MCF 10A (cell line): Measurements from ENCODE around the gene TEN1. TPM values are rescaled to one million over a fixed set of nuclear protein-coding genes. Genes with fewer than 3 reads are reported as not detected.

ENCODE experiments used
- BruUV-seq: library from RNA; stranded (reverse); fragments of 400-500 nt; replicated peaks from 2 replicates; lab custom pipeline; 2021; lab: Mats Ljungman, UMichigan
- CTCF ChIA-PET: fragments of 300-600 bp; sonication (Branson Sonifier 250); formaldehyde crosslinking; extraction: SDS; loops from one replicate; lab custom pipeline; 2021; ENCODE audit warnings: antibody characterized with exemption, inconsistent platforms; lab: Yijun Ruan, JAX
- POLR2A ChIA-PET: fragments of 300-600, 350-650 bp; sonication (Branson Sonifier 250); formaldehyde crosslinking; extraction: SDS; loops from one replicate; lab custom pipeline; 2020; ENCODE audit warnings: antibody characterized with exemption, inconsistent platforms; lab: Yijun Ruan, JAX
- DNase-seq: peaks from one replicate; pipeline ENCODE4 v3.0.0-alpha.2; 2018; ENCODE audit not compliant: unreplicated experiment
- H3K27ac Mint-ChIP-seq: one replicate; pipeline ENCODE4 v1.8.0; 2022; ENCODE audit warnings: mild to moderate bottlenecking, low read depth, mixed read lengths; ENCODE audit not compliant: unreplicated experiment
- H3K27me3 Mint-ChIP-seq: one replicate; pipeline ENCODE4 v1.8.0; 2022; ENCODE audit warnings: mixed read lengths; ENCODE audit not compliant: insufficient read depth, unreplicated experiment
- H3K36me3 Mint-ChIP-seq: one replicate; pipeline ENCODE4 v1.8.0; 2022; ENCODE audit warnings: mild to moderate bottlenecking, moderate library complexity, mixed read lengths; ENCODE audit not compliant: insufficient read depth, unreplicated experiment
- H3K4me1 Mint-ChIP-seq: one replicate; pipeline ENCODE4 v1.8.0; 2022; ENCODE audit warnings: mixed read lengths; ENCODE audit not compliant: insufficient read depth, unreplicated experiment
- H3K4me3 Mint-ChIP-seq: one replicate; pipeline ENCODE4 v1.8.0; 2022; ENCODE audit warnings: mild to moderate bottlenecking, moderate library complexity, mixed read lengths; ENCODE audit not compliant: unreplicated experiment
- H3K9me3 Mint-ChIP-seq: one replicate; pipeline ENCODE4 v1.8.0; 2022; ENCODE audit warnings: mixed read lengths; ENCODE audit not compliant: unreplicated experiment
- intact Hi-C: fragments of 100-400 bp; cut with micrococcal nuclease; formaldehyde crosslinking; loops from 2 replicates; pipeline ENCODE4 v1.14.1; 2022
- total RNA-seq: library from RNA; stranded (reverse); gene quantifications from 2 replicates; pipeline ENCODE4 v1.2.3, GENCODE V29; 2022
- TF ChIP-seq, protein P1 (sequence below): fragments of 200-600 bp; IDR thresholded peaks from one replicate; pipeline ENCODE4 v1.8.0; 2022; ENCODE audit warnings: antibody characterized with exemption, mild to moderate bottlenecking; ENCODE audit not compliant: unreplicated experiment

Gene TEN1
- total RNA-seq, 1 experiment from 2014 or later: 15.4 TPM

DNA sequence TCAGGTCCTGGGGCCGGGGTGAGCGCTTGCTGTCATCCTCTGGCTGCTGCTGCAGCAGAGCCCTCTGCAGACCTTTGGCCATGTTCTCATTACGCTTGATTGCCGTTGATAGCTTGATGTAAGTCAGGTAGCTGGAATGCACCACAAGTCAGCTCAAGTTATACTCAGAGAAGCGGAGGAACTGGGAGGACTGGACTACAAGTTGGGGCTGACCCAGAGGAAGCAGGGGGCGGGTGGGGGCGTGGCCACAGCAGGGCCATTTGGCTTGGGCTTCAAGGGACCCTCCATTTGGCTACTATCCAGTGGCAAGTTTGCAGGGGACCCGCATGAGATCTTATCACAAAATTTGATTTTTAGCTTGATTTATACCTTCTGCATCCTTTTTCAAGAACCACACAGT lies 67.0 kb downstream of the TEN1 start:
- peaks cover 93% of the 10 kb centered on the region for H3K36me3 Mint-ChIP-seq
- POLR2A ChIA-PET: interaction anchor here (0.5 to 0.9 kb wide), 3 partner anchors 11 to 67 kb away, joined by 3 read pairs; partner anchors contain the start of genes ACOX1 and TEN1

DNA sequence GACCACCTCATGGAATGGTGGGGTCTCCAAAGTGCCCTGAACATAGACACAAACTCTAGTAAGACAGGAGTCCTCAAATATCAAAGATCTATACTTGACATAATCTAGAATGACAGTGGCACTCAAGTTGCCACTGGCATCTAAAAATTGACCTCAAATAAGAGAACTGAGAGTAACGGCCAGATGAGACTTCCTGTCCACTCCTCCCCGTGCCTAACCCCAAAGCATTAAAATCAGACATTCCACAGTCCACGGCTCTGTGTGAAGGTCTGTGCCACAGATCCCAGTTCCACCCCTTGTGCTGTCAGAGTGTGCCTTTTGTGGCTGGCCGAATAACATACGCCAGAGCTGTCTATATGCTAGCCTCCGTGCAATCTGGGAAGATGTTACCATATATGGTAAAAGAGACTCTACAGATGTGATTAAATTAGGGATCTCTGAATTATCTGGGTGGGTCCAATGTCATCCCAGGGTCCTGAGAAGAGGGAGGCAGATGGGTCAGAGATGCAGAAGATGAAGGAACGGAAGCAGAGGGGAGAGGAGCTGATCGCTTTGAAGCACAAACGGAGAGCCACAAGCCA lies 69.1 kb downstream of the TEN1 start:
- DNase-seq: no peak
- Mint-ChIP-seq H3K27ac (no peak overlapping the region), H3K27me3 (no peaks in the 10 kb centered on the region), H3K9me3 (no peaks in the 10 kb centered on the region), H3K4me1 (no peaks in the 10 kb centered on the region), H3K36me3 (peaks cover 89% of the 10 kb centered on the region), H3K4me3 (no peak overlapping the region)
- CTCF ChIA-PET: interaction anchor here (1.1 kb wide), 1 partner anchor 15 kb away, joined by 5 read pairs; no protein-coding TSS in a partner anchor
- TF ChIP-seq, protein P1, sequence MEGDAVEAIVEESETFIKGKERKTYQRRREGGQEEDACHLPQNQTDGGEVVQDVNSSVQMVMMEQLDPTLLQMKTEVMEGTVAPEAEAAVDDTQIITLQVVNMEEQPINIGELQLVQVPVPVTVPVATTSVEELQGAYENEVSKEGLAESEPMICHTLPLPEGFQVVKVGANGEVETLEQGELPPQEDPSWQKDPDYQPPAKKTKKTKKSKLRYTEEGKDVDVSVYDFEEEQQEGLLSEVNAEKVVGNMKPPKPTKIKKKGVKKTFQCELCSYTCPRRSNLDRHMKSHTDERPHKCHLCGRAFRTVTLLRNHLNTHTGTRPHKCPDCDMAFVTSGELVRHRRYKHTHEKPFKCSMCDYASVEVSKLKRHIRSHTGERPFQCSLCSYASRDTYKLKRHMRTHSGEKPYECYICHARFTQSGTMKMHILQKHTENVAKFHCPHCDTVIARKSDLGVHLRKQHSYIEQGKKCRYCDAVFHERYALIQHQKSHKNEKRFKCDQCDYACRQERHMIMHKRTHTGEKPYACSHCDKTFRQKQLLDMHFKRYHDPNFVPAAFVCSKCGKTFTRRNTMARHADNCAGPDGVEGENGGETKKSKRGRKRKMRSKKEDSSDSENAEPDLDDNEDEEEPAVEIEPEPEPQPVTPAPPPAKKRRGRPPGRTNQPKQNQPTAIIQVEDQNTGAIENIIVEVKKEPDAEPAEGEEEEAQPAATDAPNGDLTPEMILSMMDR: no peak
- no TSS peak for BruUV-seq
- intact Hi-C loops: no loop called here
- POLR2A ChIA-PET: no interaction called here

More for the DNA sequence above, 67.0 kb downstream of the TEN1 start:
- CTCF ChIA-PET: interaction anchor here (0.7 to 1.8 kb wide), 2 partner anchors 10 to 40 kb away, joined by 3 to 4 read pairs; no protein-coding TSS in a partner anchor
- no TSS peak for BruUV-seq
- Mint-ChIP-seq H3K4me1 (no peaks in the 10 kb centered on the region), H3K27me3 (no peaks in the 10 kb centered on the region), H3K4me3 (no peak overlapping the region), H3K27ac (no peak overlapping the region), H3K9me3 (no peaks in the 10 kb centered on the region)
- intact Hi-C loops: no loop called here
- TF ChIP-seq, protein P1: no peak
- DNase-seq: no peak

DNA sequence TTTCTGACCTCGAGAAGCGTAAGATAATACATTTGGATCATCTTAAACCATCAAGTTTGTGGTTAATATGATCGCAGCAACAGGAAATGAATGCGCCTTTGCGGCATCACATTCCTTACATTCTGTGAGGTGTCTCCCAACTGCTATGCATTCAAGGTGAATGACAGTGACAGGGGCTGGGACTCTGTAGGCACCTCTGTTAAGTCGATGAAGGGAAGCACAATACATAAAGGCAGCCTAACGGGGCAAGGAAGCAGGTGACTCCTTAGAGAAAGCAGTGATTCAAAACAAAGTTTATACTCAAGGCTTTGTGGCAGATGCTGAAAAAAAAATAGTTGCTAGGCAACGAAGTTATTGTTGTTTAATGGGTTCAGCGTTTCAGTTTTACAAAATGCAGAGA lies 69.7 kb downstream of the TEN1 start:
- TF ChIP-seq, protein P1: no peak
- ChIA-PET POLR2A (interaction anchor here (1.1 kb wide), 1 partner anchor 9 kb away, joined by 4 read pairs; no protein-coding TSS in a partner anchor), CTCF (interaction anchor here (0.5 kb wide), 1 partner anchor 49 kb away, joined by 3 read pairs; no protein-coding TSS in a partner anchor)
- BruUV-seq: no TSS peak
- no peak overlapping the region for H3K4me3 Mint-ChIP-seq
- no peaks in the 10 kb centered on the region for H3K27me3 Mint-ChIP-seq
- intact Hi-C loops: no loop called here
- no peak for DNase-seq
- H3K27ac Mint-ChIP-seq: peak overlapping the region; percentile 27
- H3K36me3 Mint-ChIP-seq: peaks cover 89% of the 10 kb centered on the region
- H3K9me3 Mint-ChIP-seq: no peaks in the 10 kb centered on the region
- H3K4me1 Mint-ChIP-seq: peaks cover 6% of the 10 kb centered on the region

DNA sequence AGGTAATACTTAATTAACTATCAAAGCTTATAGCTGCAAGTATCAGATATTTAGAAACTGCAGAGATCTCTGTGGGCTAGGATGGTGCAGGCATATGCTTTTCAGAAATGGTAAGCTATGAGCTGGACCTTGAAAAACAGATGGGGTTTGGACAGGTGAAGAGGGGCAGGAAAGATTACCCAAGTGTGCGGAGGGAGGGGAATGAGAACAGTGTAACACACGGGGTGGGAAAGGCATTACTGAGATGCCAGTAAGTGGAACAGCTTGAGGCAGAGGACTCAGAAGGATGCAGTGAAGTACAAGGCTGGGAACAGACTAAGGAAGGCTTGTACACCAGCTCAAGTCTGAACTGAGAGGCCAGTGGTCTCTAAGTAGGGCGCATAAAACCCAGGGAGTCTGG lies 70.2 kb downstream of the TEN1 start:
- CTCF ChIA-PET: interaction anchor here (0.5 kb wide), 1 partner anchor 49 kb away, joined by 3 read pairs; no protein-coding TSS in a partner anchor
- Mint-ChIP-seq H3K27ac (peak overlapping the region; percentile 27), H3K4me1 (peaks cover 11% of the 10 kb centered on the region), H3K27me3 (no peaks in the 10 kb centered on the region), H3K9me3 (peaks cover 5% of the 10 kb centered on the region), H3K36me3 (peaks cover 89% of the 10 kb centered on the region), H3K4me3 (no peak overlapping the region)
- no TSS peak for BruUV-seq
- POLR2A ChIA-PET: interaction anchor here (1.1 to 1.4 kb wide), 2 partner anchors 10 to 22 kb away, joined by 3 to 4 read pairs; partner anchors contain the start of gene EVPL
- DNase-seq: no peak
- intact Hi-C loops: no loop called here
- TF ChIP-seq, protein P1: no peak
